Ovary (tissue), 9 donors: ENCODE results near the gene EN2. TPM values are rescaled to one million over a fixed set of nuclear protein-coding genes. Genes with fewer than 3 reads are reported as not detected.

Experiments used
- DNase-seq, 5 donors: peaks; one replicate each; pipeline ENCODE4 v3.0.0-alpha.2; 2019 to 2020
- H3K27ac ChIP-seq, 2 donors: fragments of 200-600 bp; one replicate each; pipeline versions ENCODE4 v1.5.1 to v1.8.0; 2019 to 2022
- H3K27me3 ChIP-seq: fragments of 200-600 bp; one replicate; pipeline ENCODE4 v1.8.0; 2022
- H3K36me3 ChIP-seq: fragments of 200-600 bp; sonication (generic); one replicate; pipeline ENCODE4 v1.5.1; 2019
- H3K4me1 ChIP-seq: one replicate; pipeline ENCODE4 v1.8.1; 2013; ENCODE audit warnings: mild to moderate bottlenecking, moderate library complexity; ENCODE audit not compliant: insufficient read depth
- H3K4me3 ChIP-seq: fragments of 200-600 bp; sonication (generic); one replicate; pipeline ENCODE4 v1.5.1; 2017
- H3K9me3 ChIP-seq, 2 donors: fragments of 200-600 bp in 1 of 2; sonication (generic) in 1 of 2; one replicate each; pipeline versions ENCODE4 v1.5.1 to v1.8.1; 2013 to 2019; ENCODE audit warnings: mild to moderate bottlenecking in 1 of 2, moderate library complexity in 1 of 2
- CTCF ChIP-seq, 3 donors: fragments of 450-650 bp in 2 of 3; fragments of 200-600 bp in 1 of 3; IDR thresholded peaks; one replicate each; pipeline versions ENCODE4 v1.5.1 to v1.8.0; 2016 to 2022; ENCODE audit warnings: antibody characterized with exemption in 3 of 3, mild to moderate bottlenecking in 1 of 3
- EP300 ChIP-seq: sonication (generic); formaldehyde crosslinking; IDR thresholded peaks from one replicate; pipeline ENCODE4 v1.6.1; 2017; ENCODE audit warnings: antibody characterized with exemption
- POLR2A ChIP-seq: fragments of 450-650 bp; IDR thresholded peaks from one replicate; pipeline ENCODE4 v1.6.1; 2017; ENCODE audit warnings: antibody characterized with exemption, mild to moderate bottlenecking, moderate library complexity
- WGBS, 3 donors: extraction: QIAGEN DNeasy Blood & Tissue Kit in 1 of 3; methylation state at CpG; one replicate each; pipeline versions ENCODE4 v1.1.5 to v1.1.7; 2013 to 2017; 5-methylcytosine and 5-hydroxymethylcytosine counted together
- intact Hi-C, 4 donors: fragments of 100-400 bp; cut with DNase I; formaldehyde crosslinking; loops; one replicate each; pipeline versions ENCODE4 v1.11.0 to v1.15.1; 2022 to 2023
- polyA plus RNA-seq, 2 donors: library from polyadenylated mRNA; stranded (reverse); fragments of 200-250 nt in 1 of 2; fragments of 350-450 nt in 1 of 2; fragmentation: Illumina TruSeq in 1 of 2; extraction: RNeasy Lipid Tissue Mini Kit (QIAGEN cat#74804) in 1 of 2; gene quantifications; one replicate each; pipeline ENCODE4 v1.2.3, GENCODE V29; 2013 to 2014
- total RNA-seq, 7 donors: library from RNA; depleted of rRNA in 2 of 7; stranded (reverse); fragments of >200 nt in 2 of 7; fragmentation: NEBNext Ultra II Directional in 3 of 7; extraction: Animal tissue kit (Norgen Biotek cat#: 25700) in 3 of 7; gene quantifications; one replicate each; pipeline versions ENCODE4 v1.1.0 to v1.2.4, GENCODE V29; 2016 to 2023
- donor health status: DM: no; HTN: no; CAD: no; lungs with moderate emphysema.
- donor health status: DM: no; HTN: no; CAD: no.
- donor health status: Bipolar disorder and iron deficiency.
- donor health status: DM: yes; HTN: yes; CAD: no.
- donor health status: DM: no; HTN: no; CAD: no.
- donor health status: DM: yes; HTN: yes; CAD: no.

The EN2 gene
- total and polyA plus RNA-seq, 9 donors: 0.15 to 1.8 (median 0.77) TPM; not detected in 1

- Histone ChIP-seq H3K27me3 (no peaks in the 10 kb centered on the region), H3K4me1 (no peaks in the 10 kb centered on the region), H3K9me3 (no peaks in the 10 kb centered on the region), H3K27ac (no peak overlapping the region), H3K36me3 (no peaks in the 10 kb centered on the region), H3K4me3 (no peak overlapping the region)
- 9 to 19% (median 11%) methylated on average over 34 of the region's 34 CpGs for WGBS, 3 donors
- TF ChIP-seq POLR2A (no peak), EP300 (no peak), CTCF (IDR thresholded peaks at IDR 0.05) (no peak)
- DNase-seq: no peak
- intact Hi-C loops: loop anchor here in 1 of 4 donors (10.0 kb wide), 1 partner anchor 165 kb away; the partner anchor contains the start of gene INSIG1
Measured at GRCh38 chr7:155459700-155460461, 2.0 kb downstream of the EN2 start.

- DNase-seq: no peak
- intact Hi-C loops: no loop called here
Measured at GRCh38 chr7:155460926-155461613, 3.1 kb downstream of the EN2 start.

GRCh38 chr7:155461631-155462030 is 3.7 kb downstream of the EN2 start:
- Histone ChIP-seq H3K4me1 (no peaks in the 10 kb centered on the region), H3K27ac (no peak overlapping the region), H3K27me3 (peaks cover 5% of the 10 kb centered on the region), H3K36me3 (no peaks in the 10 kb centered on the region), H3K9me3 (no peaks in the 10 kb centered on the region), H3K4me3 (no peak overlapping the region)
- WGBS, 3 donors: 37 to 70% (median 68%) methylated on average over 3 of the region's 3 CpGs
- no peak for DNase-seq
- intact Hi-C loops: no loop called here
- TF ChIP-seq CTCF (IDR thresholded peaks at IDR 0.05) (no peak), EP300 (no peak), POLR2A (no peak)

More at GRCh38 chr7:155460926-155461613, 3.1 kb downstream of the EN2 start:
- no peak for TF ChIP-seq CTCF (IDR thresholded peaks at IDR 0.05)
- no peak for TF ChIP-seq POLR2A
- no peak for TF ChIP-seq EP300
- Histone ChIP-seq H3K36me3 (no peaks in the 10 kb centered on the region), H3K4me3 (no peak overlapping the region), H3K27me3 (peaks cover 5% of the 10 kb centered on the region), H3K9me3 (no peaks in the 10 kb centered on the region), H3K4me1 (no peaks in the 10 kb centered on the region), H3K27ac (no peak overlapping the region)
- 23 to 51% (median 37%) methylated on average over 8 of the region's 8 CpGs for WGBS, 3 donors

GRCh38 chr7:155462163-155462735 is 4.3 kb downstream of the EN2 start:
- 25 to 40% (median 36%) methylated on average over 33 of the region's 33 CpGs for WGBS, 3 donors
- DNase-seq: no peak
- intact Hi-C loops: no loop called here

More at GRCh38 chr7:155462163-155462735, 4.3 kb downstream of the EN2 start:
- no peak overlapping the region for H3K27ac ChIP-seq
- peaks cover 5% of the 10 kb centered on the region for H3K27me3 ChIP-seq
- H3K4me1 ChIP-seq: peaks cover 2% of the 10 kb centered on the region
- H3K4me3 ChIP-seq: no peak overlapping the region
- H3K36me3 ChIP-seq: no peaks in the 10 kb centered on the region
- H3K9me3 ChIP-seq: no peaks in the 10 kb centered on the region
- TF ChIP-seq EP300: no peak
- TF ChIP-seq CTCF (IDR thresholded peaks at IDR 0.05): no peak
- TF ChIP-seq POLR2A: no peak
